Hematopoietic multipotent progenitor cell treated with erythropoietin and hydrocortisone succinate and interleukin-3 and kit ligand, for 17 days (in vitro differentiated cells): ENCODE results near the gene MKRN3.
"Not testable (repeated sequence)": the region's sequence is repeated elsewhere in the genome, so short reads cannot be mapped to it uniquely, and the experiment has no call there.

Experiments used
- DNase-seq: peaks from one replicate; pipeline ENCODE4 v3.0.0-alpha.2; 2015; ENCODE audit warnings: low spot score

Gene MKRN3

GRCh38 chr15:23589012-23589411, 23.5 kb downstream of the MKRN3 start:
- DNase-seq = no peak

GRCh38 chr15:23594252-23594770, 28.8 kb downstream of the MKRN3 start:
- no peak for DNase-seq

- DNase-seq = no peak
Measured at GRCh38 chr15:23595368-23595767, 29.9 kb downstream of the MKRN3 start.

GRCh38 chr15:23596736-23597135, 31.3 kb downstream of the MKRN3 start:
- no peak for DNase-seq

- DNase-seq = not testable (repeated sequence)
Measured at GRCh38 chr15:23597278-23597677, 31.8 kb downstream of the MKRN3 start.

- DNase-seq = no peak
Measured at GRCh38 chr15:23599053-23599452, 33.6 kb downstream of the MKRN3 start.

GRCh38 chr15:23602124-23602523, 36.6 kb downstream of the MKRN3 start:
- no peak for DNase-seq

GRCh38 chr15:23606226-23606625, 40.8 kb downstream of the MKRN3 start:
- DNase-seq = no peak

GRCh38 chr15:23616536-23616935, 51.1 kb downstream of the MKRN3 start:
- no peak for DNase-seq
